ENCODE measurements around the gene TAF10.

TAF10 gene

GRCh38 chr11:6614446-6614845 is 2.4 kb upstream of the TAF10 start:
- peaks cover 41 to 42% of the 10 kb centered on the region in 2 donors for H3K36me3 ChIP-seq (ENCODE audit: control insufficient read depth in 2 of 2, insufficient read depth in 2 of 2, low read length in 2 of 2)

GRCh38 chr11:6613496-6613895 is 1.5 kb upstream of the TAF10 start:
- peak overlapping the region; percentile 100 for H3K27ac ChIP-seq (ENCODE audit: low read length)
- no peaks in the 10 kb centered on the region for H3K9me3 ChIP-seq (ENCODE audit: control insufficient read depth in 2 of 2, low read length in 2 of 2)
- peaks cover 51 to 52% of the 10 kb centered on the region in 2 donors for H3K36me3 ChIP-seq (ENCODE audit: control insufficient read depth in 2 of 2, insufficient read depth in 2 of 2, low read length in 2 of 2)
- peaks cover 64% of the 10 kb centered on the region for H3K4me1 ChIP-seq (ENCODE audit: control insufficient read depth, insufficient read depth, low read length)
- peak overlapping the region in 1 of 2 donors; percentile 83 for H3K4me3 ChIP-seq (ENCODE audit: low read length in 2 of 2)
- H3K27me3 ChIP-seq (ENCODE audit: control insufficient read depth in 1 of 2, insufficient read depth in 2 of 2, low read length in 2 of 2): no peaks in the 10 kb centered on the region
- H3K9ac ChIP-seq (ENCODE audit: low read length in 2 of 2): peak overlapping the region; percentile 68 to 97

More at GRCh38 chr11:6614446-6614845, 2.4 kb upstream of the TAF10 start:
- Histone ChIP-seq H3K27me3 (ENCODE audit: control insufficient read depth in 1 of 2, insufficient read depth in 2 of 2, low read length in 2 of 2) (no peaks in the 10 kb centered on the region), H3K9me3 (ENCODE audit: control insufficient read depth in 2 of 2, low read length in 2 of 2) (no peaks in the 10 kb centered on the region), H3K4me3 (ENCODE audit: low read length in 2 of 2) (no peak overlapping the region), H3K9ac (ENCODE audit: low read length in 2 of 2) (no peak overlapping the region), H3K27ac (ENCODE audit: low read length) (peak overlapping the region; percentile 100), H3K4me1 (ENCODE audit: control insufficient read depth, insufficient read depth, low read length) (peaks cover 63% of the 10 kb centered on the region)

- Histone ChIP-seq H3K27ac (ENCODE audit: low read length) (peak overlapping the region; percentile 100), H3K4me3 (ENCODE audit: low read length in 2 of 2) (peak overlapping the region; percentile 63 to 83), H3K9ac (ENCODE audit: low read length in 2 of 2) (peak overlapping the region; percentile 65 to 97), H3K36me3 (ENCODE audit: control insufficient read depth in 2 of 2, insufficient read depth in 2 of 2, low read length in 2 of 2) (peaks cover 61 to 63% of the 10 kb centered on the region in 2 donors), H3K9me3 (ENCODE audit: control insufficient read depth in 2 of 2, low read length in 2 of 2) (no peaks in the 10 kb centered on the region), H3K27me3 (ENCODE audit: control insufficient read depth in 1 of 2, insufficient read depth in 2 of 2, low read length in 2 of 2) (no peaks in the 10 kb centered on the region), H3K4me1 (ENCODE audit: control insufficient read depth, insufficient read depth, low read length) (peaks cover 62% of the 10 kb centered on the region)
Measured at GRCh38 chr11:6611963-6612212, 128 bp downstream of the TAF10 start.

- no peaks in the 10 kb centered on the region for H3K27me3 ChIP-seq (ENCODE audit: control insufficient read depth in 1 of 2, insufficient read depth in 2 of 2, low read length in 2 of 2)
- H3K9ac ChIP-seq (ENCODE audit: low read length in 2 of 2): peak overlapping the region; percentile 65 to 97
- H3K4me1 ChIP-seq (ENCODE audit: control insufficient read depth, insufficient read depth, low read length): peaks cover 67% of the 10 kb centered on the region
- peak overlapping the region; percentile 63 to 83 for H3K4me3 ChIP-seq (ENCODE audit: low read length in 2 of 2)
- H3K36me3 ChIP-seq (ENCODE audit: control insufficient read depth in 2 of 2, insufficient read depth in 2 of 2, low read length in 2 of 2): peaks cover 55 to 58% of the 10 kb centered on the region in 2 donors
- peak overlapping the region; percentile 100 for H3K27ac ChIP-seq (ENCODE audit: low read length)
- H3K9me3 ChIP-seq (ENCODE audit: control insufficient read depth in 2 of 2, low read length in 2 of 2): no peaks in the 10 kb centered on the region
Measured at GRCh38 chr11:6611092-6611962, 689 bp downstream of the TAF10 start.

- Histone ChIP-seq H3K9me3 (ENCODE audit: control insufficient read depth in 2 of 2, low read length in 2 of 2) (no peaks in the 10 kb centered on the region), H3K27ac (ENCODE audit: low read length) (peak overlapping the region; percentile 100), H3K9ac (ENCODE audit: low read length in 2 of 2) (peak overlapping the region; percentile 65 to 97), H3K36me3 (ENCODE audit: control insufficient read depth in 2 of 2, insufficient read depth in 2 of 2, low read length in 2 of 2) (peaks cover 49 to 51% of the 10 kb centered on the region in 2 donors), H3K4me1 (ENCODE audit: control insufficient read depth, insufficient read depth, low read length) (peaks cover 73% of the 10 kb centered on the region), H3K27me3 (ENCODE audit: control insufficient read depth in 1 of 2, insufficient read depth in 2 of 2, low read length in 2 of 2) (no peaks in the 10 kb centered on the region), H3K4me3 (ENCODE audit: low read length in 2 of 2) (peak overlapping the region; percentile 63 to 83)
Measured at GRCh38 chr11:6610591-6610990, 1.4 kb downstream of the TAF10 start.

GRCh38 chr11:6609502-6610015 is 2.5 kb downstream of the TAF10 start:
- Histone ChIP-seq H3K9me3 (ENCODE audit: control insufficient read depth in 2 of 2, low read length in 2 of 2) (no peaks in the 10 kb centered on the region), H3K36me3 (ENCODE audit: control insufficient read depth in 2 of 2, insufficient read depth in 2 of 2, low read length in 2 of 2) (peaks cover 41 to 42% of the 10 kb centered on the region in 2 donors), H3K27ac (ENCODE audit: low read length) (peak overlapping the region; percentile 100), H3K4me3 (ENCODE audit: low read length in 2 of 2) (peak overlapping the region; percentile 12 to 15), H3K4me1 (ENCODE audit: control insufficient read depth, insufficient read depth, low read length) (peaks cover 75% of the 10 kb centered on the region), H3K9ac (ENCODE audit: low read length in 2 of 2) (peak overlapping the region; percentile 1 to 53), H3K27me3 (ENCODE audit: control insufficient read depth in 1 of 2, insufficient read depth in 2 of 2, low read length in 2 of 2) (no peaks in the 10 kb centered on the region)

- Histone ChIP-seq H3K9me3 (ENCODE audit: control insufficient read depth in 2 of 2, low read length in 2 of 2) (no peaks in the 10 kb centered on the region), H3K36me3 (ENCODE audit: control insufficient read depth in 2 of 2, insufficient read depth in 2 of 2, low read length in 2 of 2) (peaks cover 40 to 41% of the 10 kb centered on the region in 2 donors), H3K4me3 (ENCODE audit: low read length in 2 of 2) (peak overlapping the region; percentile 12 to 16), H3K27ac (ENCODE audit: low read length) (peak overlapping the region; percentile 100), H3K4me1 (ENCODE audit: control insufficient read depth, insufficient read depth, low read length) (peaks cover 75% of the 10 kb centered on the region), H3K27me3 (ENCODE audit: control insufficient read depth in 1 of 2, insufficient read depth in 2 of 2, low read length in 2 of 2) (no peaks in the 10 kb centered on the region), H3K9ac (ENCODE audit: low read length in 2 of 2) (peak overlapping the region; percentile 1 to 98)
Measured at GRCh38 chr11:6608726-6609501, 3.1 kb downstream of the TAF10 start.

- H3K36me3 ChIP-seq (ENCODE audit: control insufficient read depth in 2 of 2, insufficient read depth in 2 of 2, low read length in 2 of 2): peaks cover 40 to 41% of the 10 kb centered on the region in 2 donors
- H3K4me1 ChIP-seq (ENCODE audit: control insufficient read depth, insufficient read depth, low read length): peaks cover 68% of the 10 kb centered on the region
- peak overlapping the region; percentile 1 to 98 for H3K9ac ChIP-seq (ENCODE audit: low read length in 2 of 2)
- no peaks in the 10 kb centered on the region for H3K9me3 ChIP-seq (ENCODE audit: control insufficient read depth in 2 of 2, low read length in 2 of 2)
- H3K27ac ChIP-seq (ENCODE audit: low read length): peak overlapping the region; percentile 100
- no peaks in the 10 kb centered on the region for H3K27me3 ChIP-seq (ENCODE audit: control insufficient read depth in 1 of 2, insufficient read depth in 2 of 2, low read length in 2 of 2)
- peak overlapping the region; percentile 16 to 17 for H3K4me3 ChIP-seq (ENCODE audit: low read length in 2 of 2)
Measured at GRCh38 chr11:6608011-6608410, 4.0 kb downstream of the TAF10 start.

- no peaks in the 10 kb centered on the region for H3K9me3 ChIP-seq (ENCODE audit: control insufficient read depth in 2 of 2, low read length in 2 of 2)
- peaks cover 40 to 41% of the 10 kb centered on the region in 2 donors for H3K36me3 ChIP-seq (ENCODE audit: control insufficient read depth in 2 of 2, insufficient read depth in 2 of 2, low read length in 2 of 2)
- no peaks in the 10 kb centered on the region for H3K27me3 ChIP-seq (ENCODE audit: control insufficient read depth in 1 of 2, insufficient read depth in 2 of 2, low read length in 2 of 2)
- peak overlapping the region; percentile 100 for H3K27ac ChIP-seq (ENCODE audit: low read length)
- H3K9ac ChIP-seq (ENCODE audit: low read length in 2 of 2): peak overlapping the region; percentile 1 to 98
- H3K4me3 ChIP-seq (ENCODE audit: low read length in 2 of 2): peak overlapping the region; percentile 16 to 56
- H3K4me1 ChIP-seq (ENCODE audit: control insufficient read depth, insufficient read depth, low read length): peaks cover 66% of the 10 kb centered on the region
Measured at GRCh38 chr11:6607190-6607795, 4.7 kb downstream of the TAF10 start.

- Histone ChIP-seq H3K4me3 (ENCODE audit: low read length in 2 of 2) (peak overlapping the region; percentile 77 to 100), H3K9me3 (ENCODE audit: control insufficient read depth in 2 of 2, low read length in 2 of 2) (no peaks in the 10 kb centered on the region), H3K36me3 (ENCODE audit: control insufficient read depth in 2 of 2, insufficient read depth in 2 of 2, low read length in 2 of 2) (peaks cover 42% of the 10 kb centered on the region in 2 donors), H3K27me3 (ENCODE audit: control insufficient read depth in 1 of 2, insufficient read depth in 2 of 2, low read length in 2 of 2) (no peaks in the 10 kb centered on the region), H3K9ac (ENCODE audit: low read length in 2 of 2) (peak overlapping the region; percentile 92 to 98), H3K27ac (ENCODE audit: low read length) (peak overlapping the region; percentile 100), H3K4me1 (ENCODE audit: control insufficient read depth, insufficient read depth, low read length) (peaks cover 70% of the 10 kb centered on the region)
Measured at GRCh38 chr11:6606471-6607189, 5.4 kb downstream of the TAF10 start.

Measured in stomach smooth muscle (tissue), 2 donors.